ENCODE data around the gene KANK4.

KANK4 gene

GRCh38 chr1:62304975-62305374 lies 14.3 kb downstream of the KANK4 start:
- no peak for DNase-seq (ENCODE audit: low read depth)

GRCh38 chr1:62304515-62304914 lies 14.7 kb downstream of the KANK4 start:
- DNase-seq (ENCODE audit: low read depth): no peak

- no peak for DNase-seq (ENCODE audit: low read depth)
These were observed 17.4 kb downstream of the KANK4 start for GRCh38 chr1:62301726-62302390.

GRCh38 chr1:62299426-62300200 lies 19.6 kb downstream of the KANK4 start:
- DNase-seq (ENCODE audit: low read depth): no peak

- DNase-seq (ENCODE audit: low read depth): no peak
These were observed 23.2 kb downstream of the KANK4 start for GRCh38 chr1:62295921-62296491.

- no peak for DNase-seq (ENCODE audit: low read depth)
These were observed 25.0 kb downstream of the KANK4 start for GRCh38 chr1:62294261-62294660.

GRCh38 chr1:62288662-62289061 lies 30.6 kb downstream of the KANK4 start:
- DNase-seq (ENCODE audit: low read depth): no peak

GRCh38 chr1:62288224-62288623 lies 31.0 kb downstream of the KANK4 start:
- no peak for DNase-seq (ENCODE audit: low read depth)

GRCh38 chr1:62286786-62287224 lies 32.4 kb downstream of the KANK4 start:
- no peak for DNase-seq (ENCODE audit: low read depth)

GRCh38 chr1:62285984-62286785 lies 33.0 kb downstream of the KANK4 start:
- no peak for DNase-seq (ENCODE audit: low read depth)

- DNase-seq (ENCODE audit: low read depth): no peak
These were observed 33.8 kb downstream of the KANK4 start for GRCh38 chr1:62285440-62285839.

- DNase-seq (ENCODE audit: low read depth): no peak
These were observed 35.2 kb downstream of the KANK4 start for GRCh38 chr1:62283986-62284385.

GRCh38 chr1:62282909-62283755 lies 36.1 kb downstream of the KANK4 start:
- no peak for DNase-seq (ENCODE audit: low read depth)

- DNase-seq (ENCODE audit: low read depth): no peak
These were observed 37.2 kb downstream of the KANK4 start for GRCh38 chr1:62281922-62282555.

GRCh38 chr1:62280960-62281465 lies 38.2 kb downstream of the KANK4 start:
- DNase-seq (ENCODE audit: low read depth): no peak

GRCh38 chr1:62280150-62280549 lies 39.1 kb downstream of the KANK4 start:
- no peak for DNase-seq (ENCODE audit: low read depth)

- DNase-seq (ENCODE audit: low read depth): no peak
These were observed 42.4 kb downstream of the KANK4 start for GRCh38 chr1:62276791-62277190.

- DNase-seq (ENCODE audit: low read depth): no peak
These were observed 44.4 kb downstream of the KANK4 start for GRCh38 chr1:62274496-62275485.

GRCh38 chr1:62273953-62274352 lies 45.3 kb downstream of the KANK4 start:
- no peak for DNase-seq (ENCODE audit: low read depth)

All from stimulated activated CD4-positive, alpha-beta T cell treated with anti-CD3 and anti-CD28 coated beads, Interleukin-2, amount 100 ng/mL, for 4 hours (primary cell).